HepG2 (cell line): Measurements from ENCODE around the gene CDH23.

Experiments used
- BRF2 ChIP-seq: sonication (generic); formaldehyde crosslinking; IDR thresholded peaks from 2 replicates; pipeline ENCODE4 v1.8.1; 2022; ENCODE audit warnings: mild to moderate bottlenecking, missing genetic modification reagents
- CTCF ChIP-seq: sonication (generic); formaldehyde crosslinking; IDR thresholded peaks from 2 replicates; pipeline ENCODE4 v1.5.0; 2020; ENCODE audit warnings: mild to moderate bottlenecking, missing genetic modification reagents, moderate library complexity
- NCOA1 ChIP-seq: sonication (generic); formaldehyde crosslinking; IDR thresholded peaks from 2 replicates; pipeline ENCODE4 v1.9.0; 2021; ENCODE audit warnings: missing genetic modification reagents
- TFE3 ChIP-seq: IDR thresholded peaks from 2 replicates; pipeline ENCODE4 v1.6.1; 2016
- ZBTB26 ChIP-seq: IDR thresholded peaks from 2 replicates; pipeline ENCODE4 v1.6.1; 2016; ENCODE audit warnings: missing compliant biosample characterization, missing genetic modification reagents, borderline replicate concordance

GRCh38 chr10:71701496-71702132, 304.9 kb downstream of the CDH23 start:
- TF ChIP-seq BRF2 (CRISPR knock-in tag) (no peak), NCOA1 (CRISPR knock-in tag) (no peak), ZBTB26 (CRISPR knock-in tag) (no peak), CTCF (CRISPR knock-in tag) (no peak), TFE3 (no peak)
